ENCODE measurements around the gene ACTC1.

The ACTC1 gene

DNA sequence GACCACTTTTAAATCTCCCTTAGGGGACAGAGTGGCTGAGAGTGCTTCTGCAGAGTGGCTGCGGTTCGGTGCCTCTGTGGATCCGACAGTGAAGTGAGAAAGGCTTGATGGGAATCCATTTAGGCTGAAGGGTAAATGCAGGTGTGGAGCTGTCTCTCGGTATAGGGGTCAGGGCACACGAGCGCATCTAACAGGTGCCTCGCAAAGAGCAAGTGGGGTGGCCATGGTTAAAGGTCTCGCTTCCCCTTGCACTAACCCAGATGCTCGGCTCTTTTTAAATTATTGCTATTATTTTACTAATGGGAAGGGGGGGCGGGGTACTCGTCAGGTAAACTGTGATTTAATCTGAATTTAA lies 40.0 kb downstream of the ACTC1 start:
- no peak for DNase-seq

DNA sequence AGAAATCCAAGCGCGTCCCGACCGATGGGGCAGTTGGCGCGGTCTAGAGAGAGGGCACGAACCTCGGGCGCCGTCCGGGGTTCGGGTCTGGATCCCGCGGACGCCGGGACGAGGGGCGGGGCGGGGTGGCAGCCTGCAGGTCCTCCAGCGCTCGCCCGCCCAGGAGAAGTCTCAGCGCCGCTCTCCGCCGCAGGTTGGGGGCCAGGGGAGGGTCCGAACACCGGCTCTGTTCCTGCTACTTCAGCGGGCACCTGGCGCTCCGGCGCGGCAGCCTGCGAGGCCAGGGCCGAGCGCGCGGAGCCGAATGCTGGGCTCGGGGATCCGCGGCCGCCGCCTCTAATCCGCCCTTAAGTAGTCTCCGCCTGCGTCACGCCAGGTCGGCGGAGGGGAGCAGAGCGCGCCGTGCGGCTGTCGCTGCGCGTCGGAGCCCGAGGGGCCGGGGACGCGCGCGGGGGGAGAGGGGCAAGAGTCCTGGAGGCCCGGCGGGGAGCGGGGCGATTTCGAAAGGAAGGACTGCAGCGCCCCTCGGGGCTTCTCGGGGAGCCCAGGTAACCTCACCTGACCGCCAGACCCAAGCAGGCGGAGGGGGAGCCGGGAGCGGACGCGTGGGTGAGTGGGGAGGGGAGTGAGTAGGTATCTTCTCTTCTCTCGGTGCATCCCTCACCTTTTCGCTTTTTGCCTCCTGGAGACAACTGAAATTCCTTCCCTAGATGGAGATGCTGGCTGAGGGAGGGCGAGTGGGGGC lies 40.5 kb downstream of the ACTC1 start, which contains the start of gene GJD2:
Gene GJD2 (minus strand): TSS at position 325 of the 745 bp plus-strand sequence. CDS start 510 bp downstream, outside the sequence.
- no peak for DNase-seq

DNA sequence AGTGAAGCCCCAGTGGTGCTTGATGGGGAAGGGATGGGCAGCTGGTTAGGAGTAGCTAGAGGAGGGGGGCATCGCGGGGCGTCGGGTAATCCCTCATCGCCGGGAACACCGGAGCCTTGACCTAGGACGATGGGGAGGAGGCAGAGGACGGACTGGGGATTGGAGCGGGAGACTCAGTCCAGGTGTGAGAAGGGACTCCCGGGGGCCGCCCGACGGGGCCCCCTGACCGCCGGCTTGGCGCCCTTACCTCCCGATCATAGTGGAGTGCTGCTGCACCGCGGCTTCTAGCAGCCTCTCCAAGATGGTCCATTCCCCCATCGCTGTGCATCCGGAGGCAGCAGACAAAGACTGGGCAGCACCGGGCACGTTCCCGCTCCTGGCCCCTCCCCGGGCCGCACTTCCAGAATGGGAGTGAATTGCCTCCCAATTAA lies 41.2 kb downstream of the ACTC1 start:
- no peak for DNase-seq

DNA sequence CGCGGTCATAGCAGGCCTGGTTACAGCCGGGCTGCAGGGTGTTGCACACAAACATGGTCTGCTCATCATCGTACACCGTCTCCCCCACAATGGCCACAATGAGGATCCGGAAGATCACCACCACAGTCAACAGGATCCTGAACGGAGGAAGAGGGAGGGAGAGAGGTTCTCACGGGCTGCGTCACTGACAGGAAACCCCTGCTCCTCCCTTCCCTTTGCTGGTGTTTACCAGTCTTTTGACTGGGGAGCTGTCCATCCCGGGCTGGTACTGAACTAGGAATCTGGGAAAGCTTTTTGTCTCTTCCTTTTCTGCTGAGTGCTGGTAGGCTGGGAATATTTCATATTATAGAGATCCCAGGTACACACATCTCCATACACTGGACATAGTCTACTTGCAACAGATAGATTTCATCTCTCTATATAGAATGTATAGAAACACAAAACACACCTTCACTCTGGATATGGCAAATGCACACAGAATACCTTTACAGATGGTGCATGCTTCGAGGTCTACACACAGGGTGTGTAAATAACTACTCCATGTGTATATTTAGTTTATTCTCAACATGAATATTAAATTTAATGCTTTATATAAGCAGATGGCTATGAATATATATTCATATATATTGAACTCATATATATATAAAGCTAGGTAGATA lies 42.0 kb downstream of the ACTC1 start:
- no peak for DNase-seq

DNA sequence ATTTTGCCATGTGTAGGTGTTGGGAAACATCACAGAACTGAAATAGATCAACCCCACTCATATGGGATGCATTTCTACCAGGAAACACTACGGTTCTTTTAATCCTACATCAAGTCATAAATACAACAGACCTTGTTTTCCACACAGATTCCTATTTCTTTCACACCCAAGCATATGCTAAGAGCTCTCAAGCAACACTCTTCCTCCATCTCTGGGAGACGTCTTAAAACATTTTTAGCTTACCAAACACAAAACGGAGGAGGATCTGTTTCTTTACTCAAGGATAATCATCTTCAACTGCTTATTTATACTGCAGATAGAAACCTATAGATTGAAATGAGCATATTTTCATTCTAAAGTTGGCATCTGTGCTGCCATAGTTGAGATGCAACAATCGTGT lies 45.7 kb downstream of the ACTC1 start:
- no peak for DNase-seq
